NB4 (cell line): Measurements from ENCODE around the gene TBCK.

Experiments used
- DNase-seq: peaks from one replicate; pipeline ENCODE4 v3.0.0; 2010; ENCODE audit warnings: low read depth
- H3K4me3 ChIP-seq: one replicate; pipeline ENCODE4 v1.5.1; 2011; ENCODE audit warnings: mild to moderate bottlenecking, low read depth, low read length, moderate library complexity
- MYC ChIP-seq: IDR thresholded peaks from 2 replicates; pipeline ENCODE4 v1.6.1; 2011; ENCODE audit warnings: low read depth, low read length
- POLR2A ChIP-seq: IDR thresholded peaks from 2 replicates; pipeline ENCODE4 v1.6.1; 2011; ENCODE audit warnings: mild to moderate bottlenecking; ENCODE audit not compliant: insufficient read length; ENCODE audit errors: extremely low read depth
- TF ChIP-seq, protein P1 (sequence below): IDR thresholded peaks from 2 replicates; pipeline ENCODE4 v1.6.1; 2011; ENCODE audit warnings: low read depth, low read length
- TF ChIP-seq, protein P2 (sequence below): IDR thresholded peaks from one replicate; pipeline ENCODE4 v1.5.1; 2012; ENCODE audit warnings: low read depth, low read length

TBCK gene

DNA sequence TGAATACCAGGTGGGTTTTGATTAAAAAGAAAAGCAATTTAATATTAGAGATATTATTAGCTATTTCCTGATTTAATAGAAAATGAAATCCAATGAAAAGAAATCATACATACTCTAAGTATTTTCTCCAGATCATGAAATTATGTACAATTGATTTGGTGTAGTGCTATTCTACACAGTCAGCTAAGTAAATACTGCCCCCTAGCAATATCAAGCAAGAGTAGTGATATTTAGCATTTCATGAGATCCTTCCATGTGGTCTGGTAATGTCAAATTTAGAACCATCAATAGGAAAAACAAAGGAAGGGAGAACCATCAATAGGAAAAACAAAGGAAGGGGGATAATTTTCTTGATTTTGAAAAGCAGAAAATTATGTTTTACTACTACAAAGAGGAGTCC is 114.6 kb downstream of the TBCK start:
- DNase-seq = peak; percentile 6

DNA sequence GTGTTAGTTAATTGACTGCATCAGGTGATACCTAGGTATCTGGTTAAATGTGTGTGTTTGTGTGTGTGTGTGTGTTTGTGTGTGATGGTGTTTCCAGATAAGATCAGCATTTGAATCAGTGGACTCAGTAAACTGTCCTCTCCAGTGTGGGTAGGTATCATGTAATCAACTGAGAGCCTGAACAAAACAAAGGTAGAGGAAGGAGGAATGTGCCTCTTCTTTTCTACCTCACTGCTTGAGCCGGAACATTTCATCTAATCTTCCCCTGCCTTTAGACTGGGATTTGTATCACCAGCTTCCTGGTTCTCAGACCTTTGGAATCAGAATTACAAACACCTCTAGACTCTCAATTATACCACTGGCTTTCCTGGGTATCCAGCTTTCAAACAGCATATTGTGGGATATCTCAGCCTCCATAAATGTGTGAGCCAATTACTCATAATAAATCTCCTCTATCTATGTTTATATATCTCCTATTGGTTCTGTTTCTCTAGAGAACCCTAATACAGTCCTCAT is 120.5 kb downstream of the TBCK start:
- H3K4me3 ChIP-seq = no peak overlapping the region
- TF ChIP-seq MYC = no peak
- TF ChIP-seq POLR2A = no peak
- TF ChIP-seq, protein P1, sequence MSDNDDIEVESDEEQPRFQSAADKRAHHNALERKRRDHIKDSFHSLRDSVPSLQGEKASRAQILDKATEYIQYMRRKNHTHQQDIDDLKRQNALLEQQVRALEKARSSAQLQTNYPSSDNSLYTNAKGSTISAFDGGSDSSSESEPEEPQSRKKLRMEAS = no peak
- TF ChIP-seq, protein P2, sequence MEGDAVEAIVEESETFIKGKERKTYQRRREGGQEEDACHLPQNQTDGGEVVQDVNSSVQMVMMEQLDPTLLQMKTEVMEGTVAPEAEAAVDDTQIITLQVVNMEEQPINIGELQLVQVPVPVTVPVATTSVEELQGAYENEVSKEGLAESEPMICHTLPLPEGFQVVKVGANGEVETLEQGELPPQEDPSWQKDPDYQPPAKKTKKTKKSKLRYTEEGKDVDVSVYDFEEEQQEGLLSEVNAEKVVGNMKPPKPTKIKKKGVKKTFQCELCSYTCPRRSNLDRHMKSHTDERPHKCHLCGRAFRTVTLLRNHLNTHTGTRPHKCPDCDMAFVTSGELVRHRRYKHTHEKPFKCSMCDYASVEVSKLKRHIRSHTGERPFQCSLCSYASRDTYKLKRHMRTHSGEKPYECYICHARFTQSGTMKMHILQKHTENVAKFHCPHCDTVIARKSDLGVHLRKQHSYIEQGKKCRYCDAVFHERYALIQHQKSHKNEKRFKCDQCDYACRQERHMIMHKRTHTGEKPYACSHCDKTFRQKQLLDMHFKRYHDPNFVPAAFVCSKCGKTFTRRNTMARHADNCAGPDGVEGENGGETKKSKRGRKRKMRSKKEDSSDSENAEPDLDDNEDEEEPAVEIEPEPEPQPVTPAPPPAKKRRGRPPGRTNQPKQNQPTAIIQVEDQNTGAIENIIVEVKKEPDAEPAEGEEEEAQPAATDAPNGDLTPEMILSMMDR = no peak
- no peak for DNase-seq

More for the DNA sequence above, 114.6 kb downstream of the TBCK start:
- H3K4me3 ChIP-seq = no peak overlapping the region
- TF ChIP-seq, protein P1 = no peak
- no peak for TF ChIP-seq POLR2A
- TF ChIP-seq, protein P2 = no peak
- no peak for TF ChIP-seq MYC

DNA sequence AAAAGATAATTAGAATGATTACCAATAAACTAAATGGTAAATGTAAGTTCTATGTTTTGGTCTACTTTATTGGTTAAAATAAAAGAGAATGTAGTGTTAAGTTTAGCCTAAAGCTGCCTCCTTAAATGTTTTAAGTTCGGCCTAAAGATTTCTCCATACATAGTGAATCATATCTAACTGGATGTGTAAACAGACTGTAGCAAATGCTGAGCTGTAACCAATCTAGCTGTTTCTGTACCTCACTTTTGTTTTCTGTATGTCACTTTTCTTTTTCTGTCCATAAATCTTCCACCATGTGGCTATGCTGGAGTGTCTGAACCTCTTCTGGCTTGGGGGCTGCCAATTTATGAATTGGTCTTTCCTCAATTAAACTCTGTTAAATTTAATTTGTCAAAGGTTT is 121.2 kb downstream of the TBCK start:
- TF ChIP-seq MYC (no peak), POLR2A (no peak)
- TF ChIP-seq, protein P1 = no peak
- TF ChIP-seq, protein P2 = no peak
- DNase-seq = no peak
- no peak overlapping the region for H3K4me3 ChIP-seq

DNA sequence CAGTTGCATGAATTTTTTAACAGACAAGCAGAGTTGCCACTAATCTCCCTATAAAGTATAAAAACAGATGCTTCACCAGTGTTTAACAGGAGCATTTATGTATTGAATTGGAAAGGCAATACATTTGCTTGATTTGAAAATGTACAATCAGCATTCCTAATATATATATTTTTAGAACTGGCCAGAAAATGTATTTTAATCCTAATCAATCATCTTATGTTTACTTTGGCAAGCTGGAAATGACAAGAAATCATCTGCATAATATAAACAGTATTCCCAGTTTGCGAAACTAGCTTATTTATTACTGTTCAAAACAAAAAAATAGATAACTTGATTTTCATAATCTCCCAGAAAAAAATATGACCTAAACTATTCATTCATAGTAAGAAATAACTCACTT is 123.9 kb downstream of the TBCK start:
- no peak overlapping the region for H3K4me3 ChIP-seq
- DNase-seq = no peak
- TF ChIP-seq MYC = no peak
- TF ChIP-seq, protein P1 = no peak
- TF ChIP-seq, protein P2 = no peak
- no peak for TF ChIP-seq POLR2A

DNA sequence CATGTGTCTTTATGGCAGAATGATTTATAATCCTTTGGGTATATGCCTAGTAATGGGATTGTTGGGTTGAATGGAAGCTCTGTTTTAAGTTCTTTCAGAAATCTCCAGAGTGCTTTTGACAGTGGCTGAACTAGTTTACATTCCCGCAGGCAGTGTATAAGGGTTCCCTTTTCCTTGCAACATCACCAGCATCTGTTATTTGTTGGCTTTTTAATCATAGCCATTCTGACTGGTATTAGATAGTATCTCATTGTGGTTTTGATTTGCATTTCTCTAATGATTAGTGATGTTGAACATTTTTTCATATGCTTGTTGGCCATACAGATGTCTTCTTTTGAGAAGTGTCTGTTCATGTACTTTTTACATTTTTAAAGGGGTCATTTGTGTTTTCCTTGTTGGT is 129.8 kb downstream of the TBCK start:
- no peak for DNase-seq
- H3K4me3 ChIP-seq = no peak overlapping the region
- TF ChIP-seq POLR2A = no peak
- TF ChIP-seq, protein P2 = no peak
- no peak for TF ChIP-seq MYC
- TF ChIP-seq, protein P1 = no peak

DNA sequence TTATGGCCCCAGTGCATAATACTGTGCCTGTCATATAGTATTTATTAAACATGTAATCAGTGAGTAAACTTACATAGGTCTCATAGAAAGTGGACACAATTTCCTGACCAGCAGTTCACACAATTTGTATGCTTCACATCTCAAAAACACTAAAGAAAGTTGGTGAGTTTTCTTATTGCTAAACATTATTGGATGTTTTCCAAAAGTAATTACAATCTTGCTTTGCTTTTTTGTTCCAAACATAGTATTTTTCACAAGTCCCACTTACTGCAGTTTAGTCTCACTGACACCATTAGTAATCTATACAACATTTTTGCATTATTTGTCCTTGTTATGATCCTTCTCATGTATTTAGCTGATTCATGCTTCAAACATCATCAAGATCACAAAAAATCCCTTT is 132.5 kb downstream of the TBCK start:
- TF ChIP-seq, protein P2 = no peak
- TF ChIP-seq, protein P1 = no peak
- TF ChIP-seq MYC (no peak), POLR2A (no peak)
- no peak for DNase-seq
- H3K4me3 ChIP-seq = no peak overlapping the region
